GM12878 (cell line): ENCODE results near the gene FANCE. TPM values are rescaled to one million over a fixed set of nuclear protein-coding genes. Genes with fewer than 3 reads are reported as not detected.

Experiments used
- ATAC-seq: fragments of 200-7000 bp; cut with Tn5 transposase; 3 replicates; pipeline ENCODE4 v1.9.1; 2020; ENCODE audit warnings: mild to moderate bottlenecking, moderate library complexity
- BruUV-seq: library from RNA; stranded (reverse); fragments of 400-500 nt; replicated peaks from 2 replicates; lab custom pipeline; 2021; lab: Mats Ljungman, UMichigan
- CTCF ChIA-PET: fragments of 300-600 bp; sonication (Branson Sonifier 250); formaldehyde crosslinking; extraction: SDS; loops from one replicate; lab custom pipeline; 2021; ENCODE audit warnings: inconsistent platforms; lab: Yijun Ruan, JAX
- POLR2A ChIA-PET: fragments of 350-600 bp; formaldehyde crosslinking; extraction: SDS; loops from one replicate; lab custom pipeline; 2021; ENCODE audit warnings: inconsistent platforms; lab: Charles Lee
- RAD21 ChIA-PET: fragments of 300-600 bp; sonication (Branson Sonifier 250); formaldehyde crosslinking; loops from one replicate; lab custom pipeline; 2023; ENCODE audit warnings: antibody characterized with exemption; ENCODE audit not compliant: unreplicated experiment; lab: Charles Lee
- SMC1A ChIA-PET: fragments of 300-600 bp; sonication (Branson Sonifier 250); formaldehyde crosslinking; loops from one replicate; lab custom pipeline; 2023; ENCODE audit not compliant: unreplicated experiment, uncharacterized antibody; lab: Charles Lee
- DNase-seq: peaks from one replicate; pipeline ENCODE4 v3.0.0-alpha.2; 2011; ENCODE audit warnings: low read depth, low spot score
- FAIRE-seq: peaks from 3 replicates; lab custom pipeline; 2011; peaks lifted over from hg19 to GRCh38; lab: Jason Lieb, UNC
- H2AFZ ChIP-seq: 2 replicates; pipeline ENCODE4 v1.6.0; 2011; ENCODE audit warnings: low read depth, low read length, control low read depth; ENCODE audit not compliant: control insufficient read depth
- H3K27ac ChIP-seq: 2 replicates; pipeline ENCODE4 v1.5.1; 2011; ENCODE audit warnings: control low read depth; ENCODE audit not compliant: control insufficient read depth, insufficient read depth
- H3K27me3 ChIP-seq, 2 experiments: replicated peaks in 1 of 2; 2 replicates each; pipeline versions ENCODE4 v1.6.0 to v1.6.1; 2011; ENCODE audit warnings: low read length in 1 of 2; ENCODE audit not compliant: control insufficient read depth in 2 of 2, insufficient read depth in 2 of 2
- H3K36me3 ChIP-seq, 2 experiments: 2 replicates each; pipeline ENCODE4 v1.5.1; 2011; ENCODE audit warnings: low read length in 1 of 2; ENCODE audit not compliant: control insufficient read depth in 2 of 2, insufficient read depth in 2 of 2
- H3K4me1 ChIP-seq: 2 replicates; pipeline ENCODE4 v1.6.1; 2011; ENCODE audit warnings: mild to moderate bottlenecking, low read length, moderate library complexity, mixed read lengths; ENCODE audit not compliant: control insufficient read depth, insufficient read depth
- H3K4me2 ChIP-seq: 2 replicates; pipeline ENCODE4 v1.6.0; 2011; ENCODE audit warnings: control low read depth; ENCODE audit not compliant: control insufficient read depth, insufficient read depth
- H3K4me3 ChIP-seq: fragments of 200-600 bp; sonication (generic); 2 replicates; pipeline ENCODE4 v1.5.1; 2016
- H3K79me2 ChIP-seq: 2 replicates; pipeline ENCODE4 v1.6.0; 2011; ENCODE audit warnings: low read length; ENCODE audit not compliant: control insufficient read depth, insufficient read depth
- H3K9ac ChIP-seq: 2 replicates; pipeline ENCODE4 v1.8.0; 2011; ENCODE audit warnings: low read length, control low read depth, mixed read lengths; ENCODE audit not compliant: control insufficient read depth, insufficient read depth
- H3K9me3 ChIP-seq: replicated peaks from 3 replicates; pipeline ENCODE4 v1.5.1; 2011; ENCODE audit warnings: mild to moderate bottlenecking, low read length; ENCODE audit not compliant: control insufficient read depth, insufficient read depth
- H4K20me1 ChIP-seq: 2 replicates; pipeline ENCODE4 v1.6.0; 2011; ENCODE audit not compliant: control insufficient read depth, insufficient read depth
- WGBS: methylation state at CpG from one replicate; pipeline ENCODE4 v1.1.6; 2016; ENCODE audit warnings: low lambda C conversion rate; ENCODE audit not compliant: insufficient replicate concordance, insufficient coverage; ENCODE audit errors: missing lambda C conversion rate; 5-methylcytosine and 5-hydroxymethylcytosine counted together
- in situ Hi-C: fragments of 300-500 bp; cut with MboI; formaldehyde crosslinking; loops from 9 replicates; pipeline ENCODE4 v1.14.3; 2018; ENCODE audit warnings: mixed read lengths
- intact Hi-C: fragments of 100-400 bp; cut with micrococcal nuclease; formaldehyde crosslinking; loops from one replicate; pipeline ENCODE4 v1.14.2; 2022; ENCODE audit not compliant: unreplicated experiment
- polyA plus RNA-seq, 11 experiments: library from polyadenylated mRNA; depleted of rRNA in 4 of 11; unstranded in 6 of 11; stranded (reverse) in 5 of 11; fragments of >200 nt; fragmentation: Nextera tagmentation in 4 of 11; fragmentation: Illumina TruSeq in 1 of 11; extraction: Ambion mirVana in 4 of 11; extraction: Trizol in 1 of 11; gene quantifications; 1 replicate in 1 of 11; 2 replicates in 10 of 11; pipeline versions ENCODE4 v1.2.1 to v1.2.3, GENCODE V29; 2011 to 2016; ENCODE audit warnings: inconsistent platforms in 2 of 11, missing spikeins in 2 of 11, low read depth in 1 of 11
- total RNA-seq, 4 experiments: library from RNA; depleted of rRNA in 3 of 4; stranded (reverse); fragments of >200 nt in 3 of 4; fragmentation: Illumina TruSeq in 1 of 4; extraction: Trizol in 1 of 4; gene quantifications; 2 replicates each; pipeline versions ENCODE4 v1.2.1 to v1.2.3, GENCODE V29; 2013 to 2021
- TF ChIP-seq, protein P1 (sequence below): fragments of 450-650 bp; IDR thresholded peaks from 2 replicates; pipeline ENCODE4 v1.6.1; 2017; ENCODE audit warnings: low read depth, mild to moderate bottlenecking, moderate library complexity
- TF ChIP-seq, protein P2 (sequence below): fragments of 450-650 bp; IDR thresholded peaks from 2 replicates; pipeline ENCODE4 v1.6.1; 2016; ENCODE audit warnings: mild to moderate bottlenecking

Gene FANCE
- total and polyA plus RNA-seq, 10 of the 15 experiments (the other 5 are each of a cell fraction or from before 2014, with no cell fraction given) = 3.0 to 13.3 (median 8.1) TPM

DNA sequence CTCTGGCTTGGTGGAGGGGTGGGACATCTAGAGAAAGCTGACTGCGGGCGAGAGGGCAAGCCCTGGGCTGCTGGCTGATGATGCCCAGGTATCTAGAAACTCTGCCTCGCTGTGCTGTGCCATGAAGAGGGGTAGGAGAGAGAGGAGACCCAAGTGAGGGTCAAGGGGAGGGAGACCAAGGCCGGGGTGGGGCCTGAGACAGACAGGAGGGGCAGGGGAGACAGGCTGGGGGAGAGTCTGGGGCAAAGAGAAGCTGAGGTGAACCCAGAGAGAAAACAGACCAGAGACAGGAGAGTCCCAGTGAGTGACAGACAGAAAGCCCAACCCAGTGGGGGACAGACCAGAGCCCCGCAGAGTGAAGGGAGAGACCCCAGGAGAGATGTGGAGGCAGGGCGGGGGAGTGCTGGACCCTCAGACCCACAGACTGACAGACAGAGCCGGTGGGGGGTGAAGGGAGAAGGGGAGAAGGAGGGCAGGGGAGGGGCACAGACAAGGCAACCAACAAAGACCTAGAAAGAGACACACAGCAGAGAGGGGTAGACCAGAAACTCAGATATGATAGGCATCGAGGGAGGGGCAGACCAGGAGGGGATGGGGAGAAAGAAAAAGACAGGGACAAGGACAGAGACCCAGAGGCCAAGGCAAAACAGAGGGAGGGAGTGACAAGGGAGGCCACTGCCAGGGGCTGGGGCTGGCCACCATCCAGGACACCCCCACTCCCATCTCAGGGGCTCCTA lies 38.9 kb downstream of the FANCE start:
- no peak overlapping the region for H3K27ac ChIP-seq
- no peak overlapping the region for H3K4me2 ChIP-seq
- RAD21 ChIA-PET = no interaction called here

More for the DNA sequence above, 38.9 kb downstream of the FANCE start:
- FAIRE-seq (no peak), DNase-seq (no peak), ATAC-seq (no peak)
- no peaks in the 10 kb centered on the region for H3K79me2 ChIP-seq
- no peak overlapping the region for H2AFZ ChIP-seq
- in situ Hi-C loops (no loop called here), intact Hi-C loops (no loop called here)
- ChIA-PET CTCF (no interaction called here), SMC1A (no interaction called here), POLR2A (interaction anchor here (0.6 kb wide), 1 partner anchor 1175 kb away, joined by 3 read pairs; no protein-coding TSS in a partner anchor)
- BruUV-seq = no TSS peak
- no peak overlapping the region for H3K9ac ChIP-seq
- peaks cover 8% of the 10 kb centered on the region for H3K4me1 ChIP-seq
- no peaks in the 10 kb centered on the region for H3K36me3 ChIP-seq
- peaks cover 0 to 2% of the 10 kb centered on the region in 2 experiments; a peak in 3 of 4 replicates for H3K27me3 ChIP-seq
- TF ChIP-seq, protein P1, sequence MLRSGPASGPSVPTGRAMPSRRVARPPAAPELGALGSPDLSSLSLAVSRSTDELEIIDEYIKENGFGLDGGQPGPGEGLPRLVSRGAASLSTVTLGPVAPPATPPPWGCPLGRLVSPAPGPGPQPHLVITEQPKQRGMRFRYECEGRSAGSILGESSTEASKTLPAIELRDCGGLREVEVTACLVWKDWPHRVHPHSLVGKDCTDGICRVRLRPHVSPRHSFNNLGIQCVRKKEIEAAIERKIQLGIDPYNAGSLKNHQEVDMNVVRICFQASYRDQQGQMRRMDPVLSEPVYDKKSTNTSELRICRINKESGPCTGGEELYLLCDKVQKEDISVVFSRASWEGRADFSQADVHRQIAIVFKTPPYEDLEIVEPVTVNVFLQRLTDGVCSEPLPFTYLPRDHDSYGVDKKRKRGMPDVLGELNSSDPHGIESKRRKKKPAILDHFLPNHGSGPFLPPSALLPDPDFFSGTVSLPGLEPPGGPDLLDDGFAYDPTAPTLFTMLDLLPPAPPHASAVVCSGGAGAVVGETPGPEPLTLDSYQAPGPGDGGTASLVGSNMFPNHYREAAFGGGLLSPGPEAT = no peak
- TF ChIP-seq, protein P2, sequence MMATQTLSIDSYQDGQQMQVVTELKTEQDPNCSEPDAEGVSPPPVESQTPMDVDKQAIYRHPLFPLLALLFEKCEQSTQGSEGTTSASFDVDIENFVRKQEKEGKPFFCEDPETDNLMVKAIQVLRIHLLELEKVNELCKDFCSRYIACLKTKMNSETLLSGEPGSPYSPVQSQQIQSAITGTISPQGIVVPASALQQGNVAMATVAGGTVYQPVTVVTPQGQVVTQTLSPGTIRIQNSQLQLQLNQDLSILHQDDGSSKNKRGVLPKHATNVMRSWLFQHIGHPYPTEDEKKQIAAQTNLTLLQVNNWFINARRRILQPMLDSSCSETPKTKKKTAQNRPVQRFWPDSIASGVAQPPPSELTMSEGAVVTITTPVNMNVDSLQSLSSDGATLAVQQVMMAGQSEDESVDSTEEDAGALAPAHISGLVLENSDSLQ = peak; percentile 72
- no peaks in the 10 kb centered on the region for H4K20me1 ChIP-seq
- WGBS = 51% methylated on average over 6 of the region's 8 CpGs
- H3K4me3 ChIP-seq = no peak overlapping the region
- H3K9me3 ChIP-seq = no peaks in the 10 kb centered on the region
